GM23338 (cell line): Measurements from ENCODE around the gene B3GALT5. TPM values are rescaled to one million over a fixed set of nuclear protein-coding genes. Genes with fewer than 3 reads are reported as not detected.

Experiments
- ATAC-seq: fragments of 200-7000 bp; cut with Tn5 transposase; 3 replicates; pipeline ENCODE4 v1.9.1; 2020
- DNase-seq: peaks from one replicate; pipeline ENCODE4 v3.0.0-alpha.2; 2015; ENCODE audit warnings: low spot score
- H2AFZ ChIP-seq: fragments of 200-600 bp; sonication (generic); 2 replicates; pipeline ENCODE4 v1.8.0; 2016; ENCODE audit warnings: antibody characterized with exemption, mild to moderate bottlenecking, moderate library complexity
- H3F3A ChIP-seq: fragments of 200-600 bp; sonication (generic); replicated peaks from 2 replicates; pipeline ENCODE4 v1.8.0; 2017; ENCODE audit warnings: antibody characterized with exemption, mixed run types, low read depth
- H3K27ac ChIP-seq: fragments of 200-600 bp; sonication (generic); 2 replicates; pipeline ENCODE4 v1.6.1; 2016; ENCODE audit warnings: low read depth
- H3K27me3 ChIP-seq: fragments of 200-600 bp; sonication (generic); 2 replicates; pipeline ENCODE4 v1.8.0; 2016; ENCODE audit warnings: mild to moderate bottlenecking, mixed run types, moderate library complexity; ENCODE audit not compliant: insufficient read depth
- H3K36me3 ChIP-seq: fragments of 200-600 bp; sonication (generic); 2 replicates; pipeline ENCODE4 v1.8.0; 2016; ENCODE audit warnings: mild to moderate bottlenecking; ENCODE audit not compliant: insufficient read depth
- H3K4me1 ChIP-seq: fragments of 200-600 bp; sonication (generic); 2 replicates; pipeline ENCODE4 v1.8.0; 2016; ENCODE audit warnings: mild to moderate bottlenecking, moderate library complexity; ENCODE audit not compliant: insufficient read depth
- H3K4me2 ChIP-seq: fragments of 200-600 bp; sonication (generic); 2 replicates; pipeline ENCODE4 v1.7.1; 2017; ENCODE audit warnings: mixed run types
- H3K4me3 ChIP-seq: fragments of 200-600 bp; sonication (generic); 2 replicates; pipeline ENCODE4 v1.6.1; 2016; ENCODE audit warnings: mixed run types
- H3K79me2 ChIP-seq: fragments of 200-600 bp; sonication (generic); replicated peaks from 2 replicates; pipeline ENCODE4 v1.8.0; 2017; ENCODE audit warnings: mild to moderate bottlenecking; ENCODE audit not compliant: insufficient read depth
- H3K9me2 ChIP-seq: fragments of 200-600 bp; sonication (generic); 2 replicates; pipeline ENCODE4 v1.8.0; 2017; ENCODE audit not compliant: insufficient read depth
- H4K20me1 ChIP-seq: fragments of 200-600 bp; sonication (generic); replicated peaks from 2 replicates; pipeline ENCODE4 v1.8.0; 2017; ENCODE audit warnings: mild to moderate bottlenecking; ENCODE audit not compliant: insufficient read depth
- H3K27ac Mint-ChIP-seq: 2 replicates; pipeline ENCODE4 v1.8.0; 2020; ENCODE audit warnings: inconsistent platforms, mild to moderate bottlenecking, moderate library complexity, mixed read lengths
- H3K27me3 Mint-ChIP-seq: 3 replicates; pipeline ENCODE4 v1.8.0; 2022; ENCODE audit warnings: low read depth, mild to moderate bottlenecking, moderate library complexity, mixed read lengths, inconsistent platforms; ENCODE audit not compliant: insufficient read depth, poor library complexity
- H3K36me3 Mint-ChIP-seq: 3 replicates; pipeline ENCODE4 v1.8.0; 2021; ENCODE audit warnings: low read depth, mild to moderate bottlenecking, inconsistent platforms, moderate library complexity, mixed read lengths
- H3K4me1 Mint-ChIP-seq: 3 replicates; pipeline ENCODE4 v1.8.0; 2020; ENCODE audit warnings: mild to moderate bottlenecking, inconsistent platforms, mixed read lengths
- H3K4me3 Mint-ChIP-seq: 3 replicates; pipeline ENCODE4 v1.8.0; 2021; ENCODE audit warnings: moderate library complexity, mild to moderate bottlenecking, inconsistent platforms, mixed read lengths
- H3K9me3 Mint-ChIP-seq: 3 replicates; pipeline ENCODE4 v1.8.0; 2020; ENCODE audit warnings: moderate library complexity, mild to moderate bottlenecking, inconsistent platforms, mixed read lengths
- CREB1 ChIP-seq: fragments of 250-450 bp; sonication (Bioruptor Pico); IDR thresholded peaks from 2 replicates; pipeline ENCODE4 v1.5.0; 2020; ENCODE audit warnings: low read depth, mild to moderate bottlenecking, moderate library complexity
- CTCF ChIP-seq, 2 experiments: fragments of 200-600 bp in 1 of 2; sonication (generic) in 1 of 2; conservative IDR thresholded peaks; 2 replicates each; pipeline versions ENCODE4 v1.5.1 to v1.6.1; 2016 to 2017; ENCODE audit warnings: antibody characterized with exemption in 2 of 2, low read depth in 2 of 2, mild to moderate bottlenecking in 2 of 2, moderate library complexity in 1 of 2
- EZH2 ChIP-seq: fragments of 200-600 bp; sonication (generic); IDR thresholded peaks from one replicate; pipeline ENCODE4 v1.8.0; 2017; ENCODE audit warnings: antibody characterized with exemption, mild to moderate bottlenecking, low read depth; ENCODE audit not compliant: unreplicated experiment
- EZH2phosphoT487 ChIP-seq: fragments of 200-600 bp; sonication (generic); IDR thresholded peaks from one replicate; pipeline ENCODE4 v1.8.1; 2018; ENCODE audit warnings: antibody characterized with exemption; ENCODE audit not compliant: unreplicated experiment
- JUNB ChIP-seq: IDR thresholded peaks from one replicate; pipeline ENCODE4 v1.6.1; 2016; ENCODE audit warnings: antibody characterized with exemption; ENCODE audit not compliant: unreplicated experiment
- NANOG ChIP-seq: IDR thresholded peaks from 2 replicates; pipeline ENCODE4 v1.6.1; 2016; ENCODE audit warnings: antibody characterized with exemption, borderline replicate concordance
- STAT1 ChIP-seq: IDR thresholded peaks from one replicate; pipeline ENCODE4 v1.6.1; 2016; ENCODE audit warnings: antibody characterized with exemption; ENCODE audit not compliant: unreplicated experiment
- ZNF114 ChIP-seq: fragments of 250-450 bp; sonication (Bioruptor Pico); IDR thresholded peaks from 2 replicates; pipeline ENCODE4 v1.5.0; 2020; ENCODE audit warnings: mild to moderate bottlenecking, moderate library complexity
- ZNF331 ChIP-seq: fragments of 250-450 bp; sonication (Bioruptor Pico); IDR thresholded peaks from 2 replicates; pipeline ENCODE4 v1.5.0; 2020; ENCODE audit warnings: low read depth, mild to moderate bottlenecking, moderate library complexity
- polyA plus RNA-seq: library from polyadenylated mRNA; unstranded; fragments of >200 nt; fragmentation: Nextera tagmentation; extraction: Ambion mirVana; gene quantifications from 2 replicates; pipeline ENCODE4 v1.2.1, GENCODE V29; 2016
- total RNA-seq: library from RNA; depleted of rRNA; stranded (reverse); fragments of >200 nt; shearing (Covaris generic); gene quantifications from 2 replicates; pipeline ENCODE4 v1.2.3, GENCODE V29; 2014
- TF ChIP-seq, protein P1 (sequence below): IDR thresholded peaks from 2 replicates; pipeline ENCODE4 v1.6.1; 2016; ENCODE audit warnings: antibody characterized with exemption
- TF ChIP-seq, protein P2 (sequence below): fragments of 250-450 bp; sonication (Bioruptor Pico); IDR thresholded peaks from 2 replicates; pipeline ENCODE4 v1.5.0; 2020; ENCODE audit warnings: mild to moderate bottlenecking, moderate library complexity

The B3GALT5 gene
- total and polyA plus RNA-seq, 2 experiments from 2014 or later, result 6.2 to 37.5 TPM

- Histone ChIP-seq H3F3A (no peaks in the 10 kb centered on the region), H3K9me2 (no peaks in the 10 kb centered on the region), H3K4me1 (no peaks in the 10 kb centered on the region), H2AFZ (no peak overlapping the region), H3K4me3 (no peak overlapping the region), H3K4me2 (no peak overlapping the region), H4K20me1 (no peaks in the 10 kb centered on the region), H3K27me3 (no peaks in the 10 kb centered on the region), H3K36me3 (no peaks in the 10 kb centered on the region; the same call in none of the 2 replicates), H3K79me2 (no peaks in the 10 kb centered on the region), H3K27ac (no peak overlapping the region)
- Mint-ChIP-seq H3K27ac (no peak overlapping the region), H3K36me3 (peaks cover 37% of the 10 kb centered on the region), H3K4me3 (no peak overlapping the region), H3K4me1 (peaks cover 3% of the 10 kb centered on the region; the same call in 1 of the 3 replicates), H3K9me3 (peaks cover 29% of the 10 kb centered on the region), H3K27me3 (no peaks in the 10 kb centered on the region)
- TF ChIP-seq CTCF (conservative IDR thresholded peaks at IDR 0.05; ENCODE audit: low read depth in 2 of 2) (no peak), CREB1 (CRISPR knock-in tag) (no peak), ZNF114 (CRISPR knock-in tag) (no peak), STAT1 (no peak), JUNB (no peak), EZH2 (no peak), EZH2phosphoT487 (no peak), NANOG (no peak), ZNF331 (CRISPR knock-in tag) (no peak)
- TF ChIP-seq, protein P1, sequence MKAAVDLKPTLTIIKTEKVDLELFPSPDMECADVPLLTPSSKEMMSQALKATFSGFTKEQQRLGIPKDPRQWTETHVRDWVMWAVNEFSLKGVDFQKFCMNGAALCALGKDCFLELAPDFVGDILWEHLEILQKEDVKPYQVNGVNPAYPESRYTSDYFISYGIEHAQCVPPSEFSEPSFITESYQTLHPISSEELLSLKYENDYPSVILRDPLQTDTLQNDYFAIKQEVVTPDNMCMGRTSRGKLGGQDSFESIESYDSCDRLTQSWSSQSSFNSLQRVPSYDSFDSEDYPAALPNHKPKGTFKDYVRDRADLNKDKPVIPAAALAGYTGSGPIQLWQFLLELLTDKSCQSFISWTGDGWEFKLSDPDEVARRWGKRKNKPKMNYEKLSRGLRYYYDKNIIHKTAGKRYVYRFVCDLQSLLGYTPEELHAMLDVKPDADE, result no peak
- TF ChIP-seq, protein P2, sequence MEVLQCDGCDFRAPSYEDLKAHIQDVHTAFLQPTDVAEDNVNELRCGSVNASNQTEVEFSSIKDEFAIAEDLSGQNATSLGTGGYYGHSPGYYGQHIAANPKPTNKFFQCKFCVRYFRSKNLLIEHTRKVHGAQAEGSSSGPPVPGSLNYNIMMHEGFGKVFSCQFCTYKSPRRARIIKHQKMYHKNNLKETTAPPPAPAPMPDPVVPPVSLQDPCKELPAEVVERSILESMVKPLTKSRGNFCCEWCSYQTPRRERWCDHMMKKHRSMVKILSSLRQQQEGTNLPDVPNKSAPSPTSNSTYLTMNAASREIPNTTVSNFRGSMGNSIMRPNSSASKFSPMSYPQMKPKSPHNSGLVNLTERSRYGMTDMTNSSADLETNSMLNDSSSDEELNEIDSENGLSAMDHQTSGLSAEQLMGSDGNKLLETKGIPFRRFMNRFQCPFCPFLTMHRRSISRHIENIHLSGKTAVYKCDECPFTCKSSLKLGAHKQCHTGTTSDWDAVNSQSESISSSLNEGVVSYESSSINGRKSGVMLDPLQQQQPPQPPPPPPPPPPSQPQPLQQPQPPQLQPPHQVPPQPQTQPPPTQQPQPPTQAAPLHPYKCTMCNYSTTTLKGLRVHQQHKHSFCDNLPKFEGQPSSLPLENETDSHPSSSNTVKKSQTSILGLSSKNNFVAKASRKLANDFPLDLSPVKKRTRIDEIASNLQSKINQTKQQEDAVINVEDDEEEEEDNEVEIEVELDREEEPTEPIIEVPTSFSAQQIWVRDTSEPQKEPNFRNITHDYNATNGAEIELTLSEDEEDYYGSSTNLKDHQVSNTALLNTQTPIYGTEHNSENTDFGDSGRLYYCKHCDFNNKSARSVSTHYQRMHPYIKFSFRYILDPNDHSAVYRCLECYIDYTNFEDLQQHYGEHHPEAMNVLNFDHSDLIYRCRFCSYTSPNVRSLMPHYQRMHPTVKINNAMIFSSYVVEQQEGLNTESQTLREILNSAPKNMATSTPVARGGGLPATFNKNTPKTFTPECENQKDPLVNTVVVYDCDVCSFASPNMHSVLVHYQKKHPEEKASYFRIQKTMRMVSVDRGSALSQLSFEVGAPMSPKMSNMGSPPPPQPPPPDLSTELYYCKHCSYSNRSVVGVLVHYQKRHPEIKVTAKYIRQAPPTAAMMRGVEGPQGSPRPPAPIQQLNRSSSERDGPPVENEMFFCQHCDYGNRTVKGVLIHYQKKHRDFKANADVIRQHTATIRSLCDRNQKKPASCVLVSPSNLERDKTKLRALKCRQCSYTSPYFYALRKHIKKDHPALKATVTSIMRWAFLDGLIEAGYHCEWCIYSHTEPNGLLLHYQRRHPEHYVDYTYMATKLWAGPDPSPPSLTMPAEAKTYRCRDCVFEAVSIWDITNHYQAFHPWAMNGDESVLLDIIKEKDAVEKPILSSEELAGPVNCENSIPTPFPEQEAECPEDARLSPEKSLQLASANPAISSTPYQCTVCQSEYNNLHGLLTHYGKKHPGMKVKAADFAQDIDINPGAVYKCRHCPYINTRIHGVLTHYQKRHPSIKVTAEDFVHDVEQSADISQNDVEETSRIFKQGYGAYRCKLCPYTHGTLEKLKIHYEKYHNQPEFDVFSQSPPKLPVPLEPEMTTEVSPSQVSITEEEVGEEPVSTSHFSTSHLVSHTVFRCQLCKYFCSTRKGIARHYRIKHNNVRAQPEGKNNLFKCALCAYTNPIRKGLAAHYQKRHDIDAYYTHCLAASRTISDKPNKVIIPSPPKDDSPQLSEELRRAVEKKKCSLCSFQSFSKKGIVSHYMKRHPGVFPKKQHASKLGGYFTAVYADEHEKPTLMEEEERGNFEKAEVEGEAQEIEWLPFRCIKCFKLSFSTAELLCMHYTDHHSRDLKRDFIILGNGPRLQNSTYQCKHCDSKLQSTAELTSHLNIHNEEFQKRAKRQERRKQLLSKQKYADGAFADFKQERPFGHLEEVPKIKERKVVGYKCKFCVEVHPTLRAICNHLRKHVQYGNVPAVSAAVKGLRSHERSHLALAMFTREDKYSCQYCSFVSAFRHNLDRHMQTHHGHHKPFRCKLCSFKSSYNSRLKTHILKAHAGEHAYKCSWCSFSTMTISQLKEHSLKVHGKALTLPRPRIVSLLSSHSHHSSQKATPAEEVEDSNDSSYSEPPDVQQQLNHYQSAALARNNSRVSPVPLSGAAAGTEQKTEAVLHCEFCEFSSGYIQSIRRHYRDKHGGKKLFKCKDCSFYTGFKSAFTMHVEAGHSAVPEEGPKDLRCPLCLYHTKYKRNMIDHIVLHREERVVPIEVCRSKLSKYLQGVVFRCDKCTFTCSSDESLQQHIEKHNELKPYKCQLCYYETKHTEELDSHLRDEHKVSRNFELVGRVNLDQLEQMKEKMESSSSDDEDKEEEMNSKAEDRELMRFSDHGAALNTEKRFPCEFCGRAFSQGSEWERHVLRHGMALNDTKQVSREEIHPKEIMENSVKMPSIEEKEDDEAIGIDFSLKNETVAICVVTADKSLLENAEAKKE (CRISPR knock-in tag), result no peak
- ATAC-seq (no peak), DNase-seq (no peak)
These were observed 69.1 kb downstream of the B3GALT5 start for GRCh38 chr21:39681845-39682244.
